ENCODE results near the gene AGBL1.

AGBL1 gene

GRCh38 chr15:86236356-86237110, 156.9 kb downstream of the AGBL1 start:
- DNase-seq (ENCODE audit: low read depth in 3 of 3): no peak

GRCh38 chr15:86237111-86237500, 157.4 kb downstream of the AGBL1 start:
- DNase-seq (ENCODE audit: low read depth in 3 of 3): no peak

GRCh38 chr15:86247249-86247955, 167.7 kb downstream of the AGBL1 start:
- no peak for DNase-seq (ENCODE audit: low read depth in 3 of 3)

- DNase-seq (ENCODE audit: low read depth in 3 of 3): no peak
These were observed 175.6 kb downstream of the AGBL1 start for GRCh38 chr15:86255247-86255646.

GRCh38 chr15:86256628-86257027, 177.0 kb downstream of the AGBL1 start:
- no peak for DNase-seq (ENCODE audit: low read depth in 3 of 3)

- DNase-seq (ENCODE audit: low read depth in 3 of 3): no peak
These were observed 179.9 kb downstream of the AGBL1 start for GRCh38 chr15:86259589-86259988.

GRCh38 chr15:86263230-86263629, 183.6 kb downstream of the AGBL1 start:
- no peak for DNase-seq (ENCODE audit: low read depth in 3 of 3)

- no peak for DNase-seq (ENCODE audit: low read depth in 3 of 3)
These were observed 187.3 kb downstream of the AGBL1 start for GRCh38 chr15:86266896-86267484.

GRCh38 chr15:86267892-86268291, 188.2 kb downstream of the AGBL1 start:
- DNase-seq (ENCODE audit: low read depth in 3 of 3): no peak

- no peak for DNase-seq (ENCODE audit: low read depth in 3 of 3)
These were observed 188.9 kb downstream of the AGBL1 start for GRCh38 chr15:86268558-86268957.

GRCh38 chr15:86273309-86273708, 193.6 kb downstream of the AGBL1 start:
- DNase-seq (ENCODE audit: low read depth in 3 of 3): no peak

- no peak for DNase-seq (ENCODE audit: low read depth in 3 of 3)
These were observed 195.7 kb downstream of the AGBL1 start for GRCh38 chr15:86275361-86275760.

GRCh38 chr15:86278586-86278985, 198.9 kb downstream of the AGBL1 start:
- DNase-seq (ENCODE audit: low read depth in 3 of 3): no peak

- no peak for DNase-seq (ENCODE audit: low read depth in 3 of 3)
These were observed 205.0 kb downstream of the AGBL1 start for GRCh38 chr15:86284635-86285034.

GRCh38 chr15:86295511-86295910, 215.8 kb downstream of the AGBL1 start:
- DNase-seq (ENCODE audit: low read depth in 3 of 3): no peak

GRCh38 chr15:86296769-86297168, 217.1 kb downstream of the AGBL1 start:
- no peak for DNase-seq (ENCODE audit: low read depth in 3 of 3)

GRCh38 chr15:86300390-86301125, 220.9 kb downstream of the AGBL1 start:
- no peak for DNase-seq (ENCODE audit: low read depth in 3 of 3)

GRCh38 chr15:86311568-86312280, 232.1 kb downstream of the AGBL1 start:
- no peak for DNase-seq (ENCODE audit: low read depth in 3 of 3)

- DNase-seq (ENCODE audit: low read depth in 3 of 3): no peak
These were observed 232.8 kb downstream of the AGBL1 start for GRCh38 chr15:86312486-86312885.

GRCh38 chr15:86316216-86316615, 236.5 kb downstream of the AGBL1 start:
- no peak for DNase-seq (ENCODE audit: low read depth in 3 of 3)

- no peak for DNase-seq (ENCODE audit: low read depth in 3 of 3)
These were observed 237.2 kb downstream of the AGBL1 start for GRCh38 chr15:86316726-86317383.
